ENCODE measurements around the gene ZNF385C. TPM values are rescaled to one million over a fixed set of nuclear protein-coding genes. Genes with fewer than 3 reads are reported as not detected.

The ZNF385C gene
- total RNA-seq, 1 experiment from 2014 or later, result 1.7 TPM

GRCh38 chr17:42096360-42097111 lies 1.7 kb downstream of the ZNF385C start:
- Histone ChIP-seq H3K27ac (no peak overlapping the region), H3K4me1 (replicated peaks; ENCODE audit: insufficient read depth) (no peaks in the 10 kb centered on the region), H2AFZ (no peak overlapping the region), H3K36me3 (ENCODE audit: low read depth) (no peaks in the 10 kb centered on the region), H3F3A (ENCODE audit: insufficient read depth, low read depth) (no peaks in the 10 kb centered on the region), H3K79me2 (ENCODE audit: low read depth) (no peaks in the 10 kb centered on the region), H3K4me2 (no peak overlapping the region), H3K27me3 (ENCODE audit: insufficient read depth, low read depth) (peaks cover 6% of the 10 kb centered on the region), H3K4me3 (no peak overlapping the region), H4K20me1 (ENCODE audit: insufficient read depth) (no peaks in the 10 kb centered on the region), H3K9me2 (ENCODE audit: insufficient read depth) (no peaks in the 10 kb centered on the region), H3K9me3 (ENCODE audit: insufficient read depth, low read depth) (no peaks in the 10 kb centered on the region)
- ChIA-PET POLR2A (ENCODE audit: unreplicated experiment) (no interaction called here), CTCF (no interaction called here)
- TF ChIP-seq EZH2 (IDR thresholded peaks at IDR 0.05; ENCODE audit: low read depth) (no peak), CTCF (conservative IDR thresholded peaks at IDR 0.05) (no peak)
- intact Hi-C loops (cut with micrococcal nuclease; ENCODE audit: unreplicated experiment), result no loop called here
- no TSS peak for BruUV-seq (replicated peaks)
- DNase-seq, result no peak

GRCh38 chr17:42094375-42095069 lies 3.8 kb downstream of the ZNF385C start:
- ChIA-PET POLR2A (ENCODE audit: unreplicated experiment) (no interaction called here), CTCF (no interaction called here)

GRCh38 chr17:42092939-42093338 lies 5.3 kb downstream of the ZNF385C start:
- Histone ChIP-seq H3K9me3 (ENCODE audit: insufficient read depth, low read depth) (no peaks in the 10 kb centered on the region), H3K79me2 (ENCODE audit: low read depth) (no peaks in the 10 kb centered on the region), H3K4me1 (replicated peaks; ENCODE audit: insufficient read depth) (no peaks in the 10 kb centered on the region), H4K20me1 (ENCODE audit: insufficient read depth) (no peaks in the 10 kb centered on the region), H3K4me3 (no peak overlapping the region), H3K27ac (no peak overlapping the region), H3K9me2 (ENCODE audit: insufficient read depth) (no peaks in the 10 kb centered on the region), H2AFZ (no peak overlapping the region), H3F3A (ENCODE audit: insufficient read depth, low read depth) (peaks cover under 1% of the 10 kb centered on the region; the same call in 1 of the 2 replicates), H3K36me3 (ENCODE audit: low read depth) (no peaks in the 10 kb centered on the region), H3K4me2 (no peak overlapping the region), H3K27me3 (ENCODE audit: insufficient read depth, low read depth) (peaks cover 6% of the 10 kb centered on the region)
- no TSS peak for BruUV-seq (replicated peaks)
- no peak for DNase-seq
- intact Hi-C loops (cut with micrococcal nuclease; ENCODE audit: unreplicated experiment), result no loop called here
- ChIA-PET CTCF (interaction anchor here (0.6 kb wide), 1 partner anchor 13 kb away, joined by 5 read pairs; no protein-coding TSS in a partner anchor), POLR2A (ENCODE audit: unreplicated experiment) (interaction anchor here (0.6 kb wide), 1 partner anchor 320 kb away, joined by 9 read pairs; no protein-coding TSS in a partner anchor)
- TF ChIP-seq EZH2 (IDR thresholded peaks at IDR 0.05; ENCODE audit: low read depth) (no peak), CTCF (conservative IDR thresholded peaks at IDR 0.05) (no peak)

More at GRCh38 chr17:42094375-42095069, 3.8 kb downstream of the ZNF385C start:
- no peak for DNase-seq
- no peaks in the 10 kb centered on the region for H3K9me2 ChIP-seq (ENCODE audit: insufficient read depth)
- no peaks in the 10 kb centered on the region for H3K79me2 ChIP-seq (ENCODE audit: low read depth)
- no peaks in the 10 kb centered on the region for H3K36me3 ChIP-seq (ENCODE audit: low read depth)
- no peak overlapping the region for H2AFZ ChIP-seq
- TF ChIP-seq CTCF (conservative IDR thresholded peaks at IDR 0.05) (no peak), EZH2 (IDR thresholded peaks at IDR 0.05; ENCODE audit: low read depth) (no peak)
- H3K4me1 ChIP-seq (replicated peaks; ENCODE audit: insufficient read depth), result no peaks in the 10 kb centered on the region
- H3K4me2 ChIP-seq, result no peak overlapping the region
- intact Hi-C loops (cut with micrococcal nuclease; ENCODE audit: unreplicated experiment), result no loop called here
- H3K4me3 ChIP-seq, result no peak overlapping the region
- no peaks in the 10 kb centered on the region for H3K9me3 ChIP-seq (ENCODE audit: insufficient read depth, low read depth)
- no peaks in the 10 kb centered on the region for H4K20me1 ChIP-seq (ENCODE audit: insufficient read depth)
- H3K27ac ChIP-seq, result no peak overlapping the region
- peaks cover 6% of the 10 kb centered on the region for H3K27me3 ChIP-seq (ENCODE audit: insufficient read depth, low read depth)
- no TSS peak for BruUV-seq (replicated peaks)
- no peaks in the 10 kb centered on the region for H3F3A ChIP-seq (ENCODE audit: insufficient read depth, low read depth)

Data from PC-9 (cell line).